Esophagus muscularis mucosa (tissue), 3 donors: ENCODE measurements around the gene CHMP6.

Experiments used
- CTCF ChIP-seq, 3 experiments: fragments of 200-600 bp in 2 of 3; fragments of 450-650 bp in 1 of 3; sonication (generic) in 2 of 3; IDR thresholded peaks; one replicate each; pipeline ENCODE4 v1.5.1; 2017 to 2019; ENCODE audit warnings: antibody characterized with exemption in 3 of 3, mild to moderate bottlenecking in 2 of 3, moderate library complexity in 1 of 3
- POLR2A ChIP-seq: fragments of 450-650 bp; IDR thresholded peaks from one replicate; pipeline ENCODE4 v1.6.1; 2017; ENCODE audit warnings: antibody characterized with exemption, moderate library complexity, mild to moderate bottlenecking, low read depth

GRCh38 chr17:80977172-80977571, 14.5 kb upstream of the CHMP6 start:
- TF ChIP-seq POLR2A (no peak), CTCF (IDR thresholded peaks at IDR 0.05) (no peak)
